HG03521 (cell line): Measurements from ENCODE around the gene ABCF1.
A peak's percentile ranks its signal among the peaks of the same experiment; 100 is the strongest.
"Not testable (repeated sequence)": the region's sequence is repeated elsewhere in the genome, so short reads cannot be mapped to it uniquely, and the experiment has no call there.

Source experiments
- ATAC-seq: cut with Tn5 transposase; IDR thresholded peaks from one replicate; pipeline ENCODE4 v1.9.1; 2021; ENCODE audit warnings: mild to moderate bottlenecking, moderate library complexity; ENCODE audit not compliant: unreplicated experiment

ABCF1 gene

DNA sequence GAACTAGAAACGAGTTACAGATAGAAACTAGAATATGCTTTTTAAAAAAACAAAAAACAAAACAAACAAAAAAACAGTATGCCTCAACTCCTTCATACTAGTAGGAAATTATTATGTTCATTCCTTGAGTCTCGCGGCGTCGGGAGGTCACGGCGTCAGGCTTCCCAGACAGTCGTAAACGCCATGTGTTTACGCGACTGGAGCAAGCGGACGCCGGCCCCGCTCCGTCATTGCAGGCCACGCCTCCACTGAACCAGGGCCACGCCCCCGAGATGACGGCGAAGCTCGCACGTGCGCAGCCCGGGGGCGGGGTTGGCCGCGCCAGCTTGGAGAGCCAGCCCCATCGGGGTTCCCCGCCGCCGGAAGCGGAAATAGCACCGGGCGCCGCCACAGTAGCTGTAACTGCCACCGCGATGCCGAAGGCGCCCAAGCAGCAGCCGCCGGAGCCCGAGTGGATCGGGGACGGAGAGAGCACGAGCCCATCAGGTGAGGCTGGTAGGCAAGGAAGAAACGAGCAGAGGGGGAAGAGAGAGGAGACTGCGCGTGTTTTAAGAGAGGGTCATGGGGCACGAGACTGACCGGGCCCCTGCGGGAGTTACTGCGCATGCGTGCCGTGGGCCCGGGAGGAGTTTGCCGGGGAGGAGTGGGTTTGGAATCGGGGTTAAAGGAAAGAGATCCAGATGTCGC lies at the start of gene ABCF1:
Gene ABCF1 (plus strand): TSS at position 368 of the 687 bp plus-strand sequence. CDS start 46 bp downstream, at position 414.
- peak; percentile 95 for ATAC-seq

DNA sequence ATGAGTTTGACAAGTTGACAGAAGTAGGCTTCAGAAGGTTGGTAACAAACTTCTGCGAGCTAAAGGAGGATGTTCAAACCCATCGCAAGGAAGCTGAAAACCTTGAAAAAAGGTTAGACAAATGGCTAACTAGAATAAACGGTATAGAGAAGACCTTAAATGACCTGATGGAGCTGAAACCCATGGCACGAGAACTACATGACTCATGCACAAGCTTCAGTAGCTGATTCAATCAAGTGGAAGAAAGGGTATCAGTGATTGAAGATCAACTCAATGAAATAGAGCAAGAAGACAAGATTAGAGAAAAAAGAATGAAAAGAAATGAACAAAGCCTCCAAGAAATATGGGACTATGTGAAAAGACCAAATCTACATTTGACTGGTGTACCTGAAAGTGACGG lies 49.3 kb upstream of the ABCF1 start:
- ATAC-seq: not testable (repeated sequence)

DNA sequence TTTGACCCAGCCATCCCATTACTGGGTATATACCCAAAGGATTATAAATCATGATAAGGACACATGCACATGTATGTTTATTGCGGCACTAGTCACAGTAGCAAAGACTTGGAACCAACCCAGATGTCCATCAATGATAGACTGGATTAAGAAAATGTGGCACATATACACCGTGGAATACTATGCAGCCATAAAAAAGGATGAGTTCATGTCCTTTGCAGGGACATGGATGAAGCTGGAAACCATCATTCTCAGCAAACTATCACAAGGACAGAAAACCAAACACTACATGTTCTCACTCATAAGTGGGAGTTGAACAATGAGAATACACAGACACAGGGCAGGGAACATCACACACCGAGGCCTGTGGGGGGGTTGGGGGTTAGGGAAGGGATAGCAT lies 44.8 kb upstream of the ABCF1 start:
- ATAC-seq: not testable (repeated sequence)

DNA sequence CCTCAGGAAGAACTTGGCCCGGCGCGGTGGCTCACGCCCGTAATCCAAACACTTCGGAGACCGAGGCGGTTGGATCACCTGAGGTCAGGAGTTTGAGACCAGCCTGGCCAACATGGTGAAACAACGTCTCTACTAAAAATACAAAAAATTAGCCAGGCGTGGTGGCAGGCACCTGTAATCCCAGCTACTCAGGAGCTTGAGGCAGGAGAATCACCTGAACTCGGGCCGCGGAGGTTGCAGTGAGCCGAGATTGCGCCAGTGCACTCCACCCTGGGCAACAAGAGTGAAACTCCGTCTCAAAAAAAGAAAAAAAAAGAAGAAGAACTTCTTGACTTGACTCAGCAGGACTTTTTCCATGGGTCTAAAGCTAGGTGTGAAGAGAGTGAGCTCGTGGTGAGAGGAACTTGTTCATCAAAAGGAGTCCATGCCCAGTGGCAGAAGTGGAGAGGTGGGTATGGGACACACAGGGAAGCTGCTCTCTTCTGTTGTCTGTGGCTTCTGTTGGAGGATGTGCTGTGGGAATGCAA lies 41.8 kb upstream of the ABCF1 start:
- peak; percentile 44 for ATAC-seq

DNA sequence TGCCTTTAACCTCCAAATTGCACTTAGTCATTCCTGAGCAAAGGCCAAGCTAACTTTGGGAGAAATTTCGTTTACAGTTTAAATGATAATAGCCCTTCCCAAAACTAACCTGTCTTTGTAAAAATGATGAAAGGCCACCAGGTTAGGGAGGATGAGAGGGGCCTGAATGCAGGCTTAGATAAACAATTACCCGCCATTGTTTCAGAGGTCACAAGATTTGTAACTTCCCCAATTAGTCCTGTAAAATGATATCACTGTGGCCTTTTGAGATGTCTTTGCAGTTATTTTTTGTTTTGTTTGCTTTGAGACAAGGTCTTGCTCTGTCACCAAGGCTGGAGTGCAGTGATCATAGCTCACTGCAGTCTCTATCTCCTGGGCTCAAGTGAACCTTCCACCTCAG lies 41.2 kb upstream of the ABCF1 start:
- no peak for ATAC-seq

DNA sequence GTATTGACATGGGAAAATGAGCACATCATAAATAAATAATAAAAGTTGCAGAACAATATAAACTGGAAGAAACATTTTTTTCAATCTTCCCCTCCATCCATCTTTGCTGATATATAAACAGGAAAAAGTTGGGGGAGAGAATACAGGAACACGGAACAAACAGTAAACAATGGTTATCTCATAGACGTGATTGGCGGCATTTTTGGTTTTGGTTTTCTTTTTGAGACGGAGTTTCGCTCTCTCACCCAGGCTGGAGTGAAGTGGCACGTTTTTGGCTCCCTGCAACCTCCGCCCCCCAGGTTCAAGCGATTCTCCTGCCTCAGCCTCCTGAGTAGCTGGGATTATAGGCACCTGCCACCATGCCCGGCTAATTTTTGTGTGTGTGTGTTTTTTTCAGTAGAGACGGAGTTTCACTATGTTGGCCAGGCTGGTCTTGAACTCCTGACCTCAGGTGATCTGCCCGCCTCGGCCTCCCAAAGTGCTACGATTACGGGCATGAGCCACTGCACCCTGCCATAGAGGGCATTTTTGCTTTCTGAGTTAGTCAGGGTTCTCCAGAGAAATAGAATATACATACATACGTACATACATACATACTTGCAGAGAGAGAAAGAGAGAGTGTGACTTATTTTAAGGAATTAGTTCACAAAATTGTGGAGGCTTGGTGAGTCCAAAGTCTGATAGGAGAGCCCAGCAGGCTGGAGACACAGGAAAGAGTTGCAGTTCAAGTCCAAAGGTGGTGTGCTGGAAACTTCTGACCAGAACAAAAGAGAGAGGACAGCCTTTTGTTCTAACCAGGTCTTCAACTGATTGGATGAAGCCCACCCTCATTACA lies 37.6 kb upstream of the ABCF1 start:
- ATAC-seq: no peak

DNA sequence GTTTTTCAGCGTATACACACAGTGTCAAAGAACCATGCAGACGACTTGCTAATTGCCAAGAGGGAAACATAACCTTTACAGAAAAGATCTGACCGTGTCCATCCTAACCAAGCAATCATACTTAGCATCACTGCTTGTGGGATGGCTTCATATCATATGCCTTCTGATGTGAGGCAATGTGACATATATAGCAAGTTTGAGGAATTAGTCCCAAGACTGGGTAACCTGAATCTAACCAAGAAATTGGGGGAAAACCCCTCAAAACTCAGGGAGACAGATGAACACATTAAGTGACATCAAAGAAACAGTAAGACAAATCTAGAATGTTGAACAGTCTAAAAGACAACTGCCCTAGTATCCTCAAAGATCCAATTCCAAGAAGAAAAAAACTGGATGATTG lies 33.3 kb upstream of the ABCF1 start:
- no peak for ATAC-seq

DNA sequence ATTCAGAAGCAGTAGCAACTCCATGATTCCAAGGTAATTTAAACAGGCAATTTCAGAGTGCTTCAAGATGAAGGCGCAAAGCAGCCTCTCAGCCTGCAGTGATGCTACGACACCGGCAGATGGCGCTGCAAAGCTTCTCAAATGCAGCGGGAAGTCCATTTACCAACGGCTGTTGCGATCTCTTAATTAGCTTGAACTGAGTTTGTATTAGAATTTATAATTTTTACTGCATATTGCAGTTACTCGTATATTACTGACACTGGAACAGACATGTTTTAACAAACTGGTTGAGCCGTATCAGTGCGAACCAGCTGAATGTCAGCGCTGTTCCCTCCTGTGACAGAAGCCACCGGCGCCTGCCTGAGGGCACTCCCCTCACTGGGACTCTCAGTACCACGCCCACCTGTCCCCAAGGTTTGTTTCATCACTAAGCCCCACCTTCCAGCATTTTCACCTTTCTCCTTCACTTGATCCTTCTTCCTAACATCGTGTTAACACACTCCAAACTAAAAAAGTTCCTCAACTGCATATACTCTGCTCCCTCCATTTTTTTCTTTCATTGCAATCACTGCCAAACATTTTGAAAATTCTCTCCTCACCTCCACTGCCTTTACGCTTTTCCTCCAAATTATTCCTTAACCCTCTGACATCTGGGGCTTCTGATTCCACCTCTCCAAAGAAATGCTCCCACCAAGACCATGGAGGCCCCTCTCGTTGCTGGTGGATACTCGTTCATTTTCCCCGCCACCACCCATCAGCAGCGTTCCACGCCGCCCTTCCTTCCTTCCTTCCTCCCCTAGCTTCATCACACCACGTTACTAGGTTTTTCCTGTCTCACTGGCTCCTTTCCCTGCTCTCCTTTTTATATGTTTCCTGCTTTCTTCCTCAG lies 29.5 kb upstream of the ABCF1 start:
- no peak for ATAC-seq

DNA sequence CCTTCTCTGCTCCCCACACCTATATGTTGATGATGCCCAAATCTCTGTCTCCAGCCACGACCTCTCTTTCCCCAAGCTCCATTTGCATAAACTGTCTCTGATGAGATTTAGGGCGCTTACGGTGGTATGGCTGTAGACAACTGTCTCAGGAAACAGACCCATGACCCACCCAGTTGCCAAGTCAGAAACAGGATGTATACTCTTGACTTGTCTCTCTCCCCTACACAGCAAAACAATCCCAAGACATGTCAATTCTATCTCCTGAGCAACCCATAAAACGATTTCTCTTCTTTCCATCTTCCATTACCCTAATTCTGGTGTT lies 28.9 kb upstream of the ABCF1 start:
- no peak for ATAC-seq

DNA sequence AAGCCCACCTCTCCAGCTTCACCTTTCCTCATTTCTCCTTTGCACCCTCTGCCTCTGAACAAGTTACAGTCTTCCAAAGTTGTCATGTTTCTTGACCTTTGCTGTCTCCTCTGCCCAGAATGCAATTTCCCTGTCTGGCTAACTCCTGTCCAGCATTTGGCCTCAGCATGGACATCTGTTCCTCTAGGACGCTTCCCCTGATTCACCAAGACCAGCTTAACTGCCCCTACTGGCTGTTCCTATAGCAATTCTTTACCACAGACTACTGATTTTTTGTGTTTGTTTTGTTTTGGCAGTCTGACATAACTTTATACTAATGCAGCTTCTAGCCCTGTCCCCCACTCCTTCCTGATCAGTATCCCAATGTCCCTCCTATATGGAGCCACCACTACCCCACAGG lies 28.3 kb upstream of the ABCF1 start:
- ATAC-seq: no peak

DNA sequence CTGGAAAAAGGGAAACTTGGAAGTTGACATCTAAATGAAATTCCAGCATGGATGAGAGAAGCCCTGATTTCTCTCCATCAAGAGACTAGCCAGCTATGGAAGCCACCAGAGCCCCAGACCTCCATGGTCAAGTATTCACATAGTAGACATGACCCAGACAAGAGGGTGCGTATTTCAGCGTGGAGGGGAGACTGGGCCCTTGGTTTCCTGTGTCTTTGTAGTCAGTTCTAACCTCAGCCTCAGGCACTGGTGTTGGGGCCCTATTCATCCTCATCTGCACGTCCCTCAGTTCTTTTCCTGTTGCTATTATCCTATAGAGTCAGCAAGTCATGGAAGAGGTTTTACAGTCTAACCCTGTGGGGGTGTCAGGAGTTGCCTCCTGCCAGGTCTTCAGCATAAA lies 27.4 kb upstream of the ABCF1 start:
- ATAC-seq: no peak

DNA sequence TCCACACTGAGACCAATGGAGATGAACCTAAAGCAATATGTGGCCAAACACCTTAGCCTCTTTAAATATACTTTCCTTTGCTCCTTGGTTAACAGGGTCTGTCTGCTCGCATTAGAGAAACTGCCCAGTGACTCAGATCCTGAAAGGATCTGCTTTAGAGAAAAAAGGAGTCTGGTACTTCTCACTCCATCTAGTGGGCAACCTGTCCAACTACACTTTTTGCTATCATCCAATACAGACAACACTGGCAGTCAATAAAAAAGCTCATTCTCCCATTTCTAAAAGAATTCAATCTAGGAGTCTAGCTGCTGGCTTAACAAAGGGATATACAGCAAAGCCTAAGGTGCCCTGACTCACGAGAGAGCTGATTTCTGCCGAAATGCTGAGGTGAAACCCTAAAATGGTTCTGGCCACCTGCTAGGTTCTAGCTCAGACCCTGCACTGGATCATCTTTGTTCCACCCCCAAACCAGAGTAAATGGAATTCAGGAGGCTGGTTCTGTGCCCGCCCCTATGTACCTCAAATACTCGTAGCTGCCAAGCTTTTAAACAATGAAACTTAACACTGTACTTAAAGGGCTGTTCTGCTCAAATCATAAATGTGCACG lies 26.5 kb upstream of the ABCF1 start:
- ATAC-seq: no peak

DNA sequence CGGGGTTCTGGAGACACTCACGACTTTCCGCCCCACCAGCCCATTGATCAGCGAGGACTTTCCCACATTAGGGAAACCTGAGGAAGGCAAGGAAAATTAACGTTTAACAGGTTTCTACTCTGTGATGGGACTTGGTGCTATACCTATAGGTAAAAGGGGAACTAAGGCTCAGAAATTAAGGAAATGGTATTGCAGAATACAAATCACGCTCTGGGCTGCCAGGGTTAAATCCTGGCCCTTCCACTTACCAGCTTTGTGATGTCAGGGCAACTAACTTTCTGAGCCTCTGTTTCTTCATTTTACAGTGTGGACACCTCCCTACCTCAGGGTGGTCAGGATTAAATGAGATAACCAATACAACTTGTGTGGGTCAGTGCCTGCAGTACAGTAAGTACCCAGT lies 23.8 kb upstream of the ABCF1 start:
- ATAC-seq: no peak

DNA sequence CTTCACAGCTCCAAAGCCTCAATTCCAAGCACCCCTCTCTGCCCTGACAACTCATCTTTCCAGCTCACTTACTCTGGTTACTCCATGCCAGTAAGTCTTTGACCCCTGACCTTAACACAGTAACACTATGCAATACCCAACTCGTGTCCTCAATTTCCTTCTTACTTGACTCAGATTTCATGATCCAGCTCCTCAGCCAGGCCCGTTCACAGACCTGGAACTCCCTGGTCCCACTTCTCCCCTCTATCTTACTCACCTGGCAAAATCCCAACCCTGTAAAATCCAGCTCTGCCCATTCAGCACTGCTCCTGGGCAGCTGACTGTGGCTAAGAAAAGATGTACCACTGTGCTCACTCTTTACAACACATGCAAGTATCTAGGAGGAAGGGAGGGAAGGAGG lies 22.9 kb upstream of the ABCF1 start:
- ATAC-seq: no peak

DNA sequence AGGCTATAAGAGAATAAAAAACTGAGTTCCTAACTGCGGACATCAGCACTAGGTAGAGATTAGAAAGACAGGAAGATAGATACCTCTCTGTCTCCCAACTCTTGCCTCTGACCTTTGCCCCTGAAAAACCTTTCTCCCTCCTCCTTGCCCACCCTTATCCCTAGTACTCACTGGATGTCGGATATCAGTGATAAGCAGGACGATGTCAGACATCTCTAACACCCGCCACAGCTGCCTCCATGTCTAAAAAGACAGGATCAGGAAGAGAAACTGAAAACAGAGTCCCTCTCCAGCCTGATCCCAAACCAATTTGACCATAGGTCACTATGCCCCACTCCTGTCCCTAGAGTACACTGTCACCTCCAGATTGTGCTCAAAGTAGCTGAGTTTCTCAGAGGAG lies 16.8 kb upstream of the ABCF1 start:
- ATAC-seq: no peak

DNA sequence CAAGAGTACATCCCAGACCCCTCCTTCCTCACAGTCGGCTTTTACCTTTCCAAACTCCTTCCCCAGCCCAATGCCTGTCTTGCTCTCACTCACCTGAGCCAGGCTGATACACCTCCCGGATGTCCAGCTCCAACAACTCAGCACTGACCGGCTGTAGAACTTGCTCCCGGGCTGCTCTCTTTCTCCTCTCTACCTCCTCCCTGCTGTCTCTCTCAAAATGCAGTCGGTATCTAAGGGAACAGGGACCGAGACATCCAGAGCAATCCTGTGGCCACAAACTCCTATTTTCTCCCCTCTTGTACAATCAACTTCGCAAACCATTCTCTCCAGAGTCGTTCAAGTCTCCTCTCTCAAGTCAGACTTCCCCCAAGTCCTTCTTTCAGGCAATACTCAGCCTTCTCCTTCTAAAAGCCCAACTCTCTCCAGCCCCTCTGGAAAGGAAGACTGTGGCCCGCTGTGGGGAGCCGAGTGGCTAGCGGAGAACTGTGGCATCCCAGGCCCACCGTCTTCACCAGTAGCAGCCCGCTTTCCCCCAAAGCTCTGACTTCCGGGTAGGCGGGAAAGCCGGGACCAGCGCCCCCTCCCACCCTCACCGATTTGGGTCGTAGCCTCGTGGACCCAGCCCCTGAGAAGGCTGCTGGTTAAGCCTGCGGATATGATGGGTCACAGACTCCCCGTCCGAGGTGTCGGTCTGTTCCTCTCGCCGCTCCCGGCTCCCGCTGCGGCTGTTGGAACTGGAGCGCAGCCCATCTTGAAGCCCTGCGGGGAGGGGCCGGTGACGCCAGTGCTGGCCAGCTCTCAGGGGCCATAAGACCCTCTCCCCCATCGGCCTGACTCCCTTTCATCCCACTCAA lies 16.1 kb upstream of the ABCF1 start:
- no peak for ATAC-seq

DNA sequence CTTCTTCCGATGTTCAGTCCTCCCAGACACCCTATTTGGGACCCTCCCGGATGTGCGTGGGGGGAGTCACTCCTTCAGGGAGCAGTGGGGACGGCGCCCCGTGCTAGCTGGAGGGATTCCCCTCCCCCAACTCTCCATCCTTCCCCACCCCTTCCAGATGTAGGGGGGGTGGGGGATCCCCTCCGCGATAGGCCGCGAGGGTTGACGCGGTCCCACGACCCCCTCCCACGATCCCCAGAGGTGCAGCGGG lies 15.5 kb upstream of the ABCF1 start:
- ATAC-seq: no peak

DNA sequence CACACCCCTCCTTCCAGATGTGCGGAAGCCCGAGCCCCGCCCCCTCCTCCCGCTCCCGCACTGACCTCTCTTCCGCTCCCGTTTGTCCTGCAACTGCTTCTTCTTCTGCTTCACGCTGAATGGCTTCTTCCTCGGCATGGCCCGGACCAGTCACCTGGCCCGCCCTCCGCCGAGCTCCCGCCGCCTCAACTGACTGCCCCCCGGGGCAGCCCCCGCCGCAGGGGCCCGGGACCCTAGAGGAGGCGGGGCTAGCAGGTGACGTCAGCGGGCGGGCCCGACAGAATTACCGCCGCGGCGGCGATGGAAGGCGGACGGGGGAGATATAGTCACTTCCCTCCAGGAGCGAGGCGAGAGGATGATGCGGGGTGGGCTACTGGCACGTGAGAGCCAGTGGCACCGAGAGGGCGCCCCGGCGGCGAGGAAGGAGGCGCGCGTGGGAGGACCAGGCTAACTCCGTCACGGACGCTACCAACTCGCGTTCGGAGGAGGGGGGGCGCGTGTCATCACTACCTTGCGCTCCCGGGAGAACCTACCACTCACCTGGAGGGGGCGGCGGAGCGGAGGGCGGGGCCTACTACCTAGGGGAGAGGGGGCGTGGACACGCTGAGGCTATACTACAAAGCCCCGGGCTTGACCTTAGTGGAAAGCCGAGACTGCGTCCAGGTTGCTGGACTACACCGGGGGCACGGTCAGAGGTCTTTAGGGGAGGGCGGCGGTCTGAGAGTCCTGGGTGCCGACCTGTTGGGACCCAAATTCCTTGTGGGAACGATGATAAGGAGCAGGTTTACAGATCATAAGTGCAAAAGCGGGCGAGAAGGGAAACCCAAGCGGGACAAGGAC lies 15.0 kb upstream of the ABCF1 start, which contains the start of gene GNL1:
Gene GNL1 (minus strand): TSS at position 424 of the 840 bp plus-strand sequence. CDS start 286 bp downstream, at position 138.
- peak; percentile 75 for ATAC-seq
